ENCODE results near the gene MISP3. TPM values are rescaled to one million over a fixed set of nuclear protein-coding genes. Genes with fewer than 3 reads are reported as not detected.

Gene MISP3
- total and polyA plus RNA-seq, 11 donors = 3.5 to 28.7 (median 5.7) TPM

Other genes with a start within 250 kb of the MISP3 start
- gene NANOS3, start 195.7 kb upstream of the MISP3 start, total RNA-seq = 1 to 10 TPM in 3 of 9 donors, under 1 TPM in 1, not detected in 5; 0.83 to 1.3 (median 1.1) TPM
- gene NANOS3, start 195.7 kb upstream of the MISP3 start, polyA plus RNA-seq = 1 to 10 TPM in 1 of 2 donors, under 1 TPM in 1; 0.36 to 1.7 TPM
- 1 to 10 TPM in 1 of 9 donors, under 1 TPM in 6, not detected in 2; 0.23 to 1.2 (median 0.70) TPM for gene BRME1, start 166.7 kb upstream of the MISP3 start, total RNA-seq
- gene BRME1, start 166.7 kb upstream of the MISP3 start, polyA plus RNA-seq = 1 to 10 TPM in 1 of 2 donors, under 1 TPM in 1; 0.46 to 1.2 TPM
- 10 to 100 TPM; 14.4 to 36.3 (median 19.2) TPM for gene CC2D1A, start 166.6 kb upstream of the MISP3 start, total RNA-seq
- gene CC2D1A, start 166.6 kb upstream of the MISP3 start, polyA plus RNA-seq = 10 to 100 TPM; 19.5 to 29.2 TPM
- gene PODNL1, start 134.4 kb upstream of the MISP3 start, total RNA-seq = 1 to 10 TPM in 5 of 9 donors, under 1 TPM in 3, not detected in 1; 0.36 to 6.3 (median 1.5) TPM
- gene PODNL1, start 134.4 kb upstream of the MISP3 start, polyA plus RNA-seq = 1 to 10 TPM; 1.6 to 1.7 TPM
- gene DCAF15, start 120.3 kb upstream of the MISP3 start, total RNA-seq = 10 to 100 TPM in 8 of 9 donors, 1 to 10 TPM in 1; 8.4 to 21.4 (median 17.6) TPM
- 10 to 100 TPM; 24.3 to 25.8 TPM for gene DCAF15, start 120.3 kb upstream of the MISP3 start, polyA plus RNA-seq
- gene RFX1, start 66.5 kb upstream of the MISP3 start, total RNA-seq = 10 to 100 TPM in 5 of 9 donors, 1 to 10 TPM in 4; 6.0 to 15.4 (median 11.6) TPM
- gene RFX1, start 66.5 kb upstream of the MISP3 start, polyA plus RNA-seq = 1 to 10 TPM; 4.0 to 6.2 TPM
- not detected for gene RLN3, start 44.6 kb upstream of the MISP3 start, total RNA-seq
- gene RLN3, start 44.6 kb upstream of the MISP3 start, polyA plus RNA-seq = not detected
- 1 to 10 TPM; 2.4 to 8.2 (median 4.2) TPM for gene IL27RA, start 41.0 kb upstream of the MISP3 start, total RNA-seq
- gene IL27RA, start 41.0 kb upstream of the MISP3 start, polyA plus RNA-seq = 1 to 10 TPM; 3.2 to 5.1 TPM
- under 1 TPM in 3 of 9 donors, not detected in 6; 0.14 to 0.60 (median 0.32) TPM for gene PALM3, start 10.7 kb upstream of the MISP3 start, total RNA-seq
- under 1 TPM; 0.06 to 0.30 TPM for gene PALM3, start 10.7 kb upstream of the MISP3 start, polyA plus RNA-seq
- gene C19orf67, start 13.0 kb downstream of the MISP3 start, total RNA-seq = not detected
- not detected for gene C19orf67, start 13.0 kb downstream of the MISP3 start, polyA plus RNA-seq
- gene SAMD1, start 18.0 kb downstream of the MISP3 start, total RNA-seq = 10 to 100 TPM; 30.5 to 55.5 (median 38.3) TPM
- 10 to 100 TPM; 26.7 to 62.6 TPM for gene SAMD1, start 18.0 kb downstream of the MISP3 start, polyA plus RNA-seq
- 100 to 1,000 TPM; 216 to 554 (median 459) TPM for gene PRKACA, start 45.0 kb downstream of the MISP3 start, total RNA-seq
- gene PRKACA, start 45.0 kb downstream of the MISP3 start, polyA plus RNA-seq = 100 to 1,000 TPM; 234 to 327 TPM
- gene ASF1B, start 63.8 kb downstream of the MISP3 start, total RNA-seq = 1 to 10 TPM in 4 of 9 donors, under 1 TPM in 5; 0.42 to 7.0 (median 0.91) TPM
- 1 to 10 TPM in 1 of 2 donors, under 1 TPM in 1; 0.19 to 1.0 TPM for gene ASF1B, start 63.8 kb downstream of the MISP3 start, polyA plus RNA-seq
- gene ADGRL1, start 133.4 kb downstream of the MISP3 start, total RNA-seq = 10 to 100 TPM; 10.1 to 29.4 (median 14.4) TPM
- 10 to 100 TPM; 11.5 to 12.8 TPM for gene ADGRL1, start 133.4 kb downstream of the MISP3 start, polyA plus RNA-seq

Measured in heart left ventricle (tissue), 11 donors.